Fibroblast of skin of scalp (primary cell): ENCODE results near the gene RAMP1.

Experiments used
- DNase-seq: peaks from one replicate; pipeline ENCODE4 v3.0.0-alpha.2; 2013

The RAMP1 gene

GRCh38 chr2:237955640-237956401 lies 96.4 kb downstream of the RAMP1 start:
- no peak for DNase-seq

DNA sequence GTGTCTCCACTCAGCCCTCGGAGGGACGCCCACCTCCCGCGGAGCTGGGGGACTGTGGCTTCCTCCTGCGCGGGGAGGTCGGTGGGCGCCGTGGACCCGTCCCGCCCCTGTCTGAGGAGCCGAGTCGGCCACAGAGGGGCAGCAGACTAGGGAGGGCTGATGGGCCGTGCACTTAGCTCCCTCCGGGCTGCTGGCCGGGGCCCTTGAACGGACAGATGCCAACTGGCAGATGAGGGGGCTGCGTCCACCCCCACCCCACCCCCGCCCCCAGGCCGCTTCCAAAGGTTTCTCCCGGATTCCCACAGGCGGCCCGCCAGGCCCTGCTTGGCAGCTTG lies 96.9 kb downstream of the RAMP1 start:
- DNase-seq, result no peak

DNA sequence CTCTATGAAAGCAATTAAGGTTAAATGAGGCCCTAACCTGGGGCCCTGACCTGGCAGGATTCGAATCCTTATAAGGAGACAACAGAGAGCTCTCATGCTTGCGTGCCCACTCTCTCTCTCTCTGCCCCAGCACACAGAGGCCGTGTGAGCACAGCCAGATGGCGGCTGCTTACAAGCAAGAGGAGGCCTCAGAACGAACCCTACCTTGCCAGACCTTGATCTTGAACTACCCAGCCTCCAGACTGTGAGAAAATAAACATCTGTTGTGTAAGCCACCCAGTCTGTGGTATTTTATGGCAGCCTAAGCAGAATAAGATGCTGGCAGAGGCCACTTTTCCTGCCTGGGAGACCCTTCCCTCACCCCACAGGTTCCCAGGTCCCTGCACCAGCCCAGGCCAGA lies 102.2 kb downstream of the RAMP1 start:
- no peak for DNase-seq
